ENCODE measurements around the gene PCDHGA3.
A peak's percentile ranks its signal among the peaks of the same experiment; 100 is the strongest.

Gene PCDHGA3

GRCh38 chr5:141362719-141363118, 19.1 kb downstream of the PCDHGA3 start:
- H3K4me3 ChIP-seq (ENCODE audit: low read length) = no peak overlapping the region
- no peak for TF ChIP-seq CTCF (IDR thresholded peaks at IDR 0.05; ENCODE audit: insufficient read depth, low read depth, low read length, missing control alignments)
- no peak for DNase-seq (ENCODE audit: low read depth)

GRCh38 chr5:141363952-141364660, 20.5 kb downstream of the PCDHGA3 start, which contains the start of gene PCDHGA5:
PCDHGA5 (plus strand) TSS chr5:141364162; CDS start chr5:141364331, 169 bp downstream.
- no peak for TF ChIP-seq CTCF (IDR thresholded peaks at IDR 0.05; ENCODE audit: insufficient read depth, low read depth, low read length, missing control alignments)
- no peak within 1 kb of the TSS for H3K4me3 ChIP-seq (ENCODE audit: low read length)
- DNase-seq (ENCODE audit: low read depth) = no peak

GRCh38 chr5:141366016-141366896, 22.6 kb downstream of the PCDHGA3 start:
- no peak for TF ChIP-seq CTCF (IDR thresholded peaks at IDR 0.05; ENCODE audit: insufficient read depth, low read depth, low read length, missing control alignments)
- no peak overlapping the region for H3K4me3 ChIP-seq (ENCODE audit: low read length)
- no peak for DNase-seq (ENCODE audit: low read depth)

- peak; percentile 34 for DNase-seq (ENCODE audit: low read depth)
- H3K4me3 ChIP-seq (ENCODE audit: low read length) = peak within 1 kb of the TSS; percentile 30
- peak; percentile 47 for TF ChIP-seq CTCF (IDR thresholded peaks at IDR 0.05; ENCODE audit: insufficient read depth, low read depth, low read length, missing control alignments)
Measured at GRCh38 chr5:141369994-141370848, 26.6 kb downstream of the PCDHGA3 start, which contains the start of gene PCDHGB3. PCDHGB3 (plus strand) TSS chr5:141370242; CDS start chr5:141370395, 153 bp downstream.

- DNase-seq (ENCODE audit: low read depth) = no peak
- TF ChIP-seq CTCF (IDR thresholded peaks at IDR 0.05; ENCODE audit: insufficient read depth, low read depth, low read length, missing control alignments) = no peak
- H3K4me3 ChIP-seq (ENCODE audit: low read length) = no peak overlapping the region
Measured at GRCh38 chr5:141371572-141372475, 28.2 kb downstream of the PCDHGA3 start.
